Endothelial cell of umbilical vein (primary cell): ENCODE results near the gene LRRC56. TPM values are rescaled to one million over a fixed set of nuclear protein-coding genes. Genes with fewer than 3 reads are reported as not detected.

Source experiments
- BruUV-seq: library from RNA; stranded (reverse); fragments of 400-500 nt; replicated peaks from 2 replicates; lab custom pipeline; 2021; lab: Mats Ljungman, UMichigan
- CTCF ChIA-PET: fragments of 300-600, 350-600 bp; sonication (Branson Sonifier 250); formaldehyde crosslinking; loops from one replicate; lab custom pipeline; 2021; ENCODE audit warnings: antibody characterized with exemption, inconsistent platforms; lab: Charles Lee
- POLR2A ChIA-PET: fragments of 300-600, 350-600 bp; sonication (Branson Sonifier 250); formaldehyde crosslinking; loops from one replicate; lab custom pipeline; 2021; ENCODE audit warnings: antibody characterized with exemption, inconsistent platforms; lab: Charles Lee
- DNase-seq: peaks from one replicate; pipeline ENCODE4 v3.0.0-alpha.2; 2011; ENCODE audit warnings: low read depth, low spot score
- FAIRE-seq: peaks from 2 replicates; lab custom pipeline; 2011; peaks lifted over from hg19 to GRCh38; lab: Jason Lieb, UNC
- H2AFZ ChIP-seq: 2 replicates; pipeline ENCODE4 v1.6.0; 2012; ENCODE audit warnings: low read depth, low read length, control low read depth, inconsistent platforms
- H3K27ac ChIP-seq: 2 replicates; pipeline ENCODE4 v1.5.1; 2011; ENCODE audit warnings: low read depth, mild to moderate bottlenecking, control low read depth, low read length, moderate library complexity; ENCODE audit not compliant: insufficient read depth
- H3K27me3 ChIP-seq, 2 experiments: 2 replicates each; pipeline versions ENCODE4 v1.6.0 to v1.6.1; 2011; ENCODE audit warnings: low read length in 2 of 2, mixed read lengths in 1 of 2; ENCODE audit not compliant: control insufficient read depth in 2 of 2, insufficient read depth in 2 of 2
- H3K36me3 ChIP-seq, 2 experiments: 2 replicates in 1 of 2; 3 replicates in 1 of 2; pipeline ENCODE4 v1.5.1; 2011; ENCODE audit warnings: low read length in 2 of 2, mild to moderate bottlenecking in 1 of 2, moderate library complexity in 1 of 2; ENCODE audit not compliant: control insufficient read depth in 2 of 2, insufficient read depth in 2 of 2; ENCODE audit errors: extremely low read depth in 1 of 2
- H3K4me1 ChIP-seq: 3 replicates; pipeline ENCODE4 v1.5.1; 2011; ENCODE audit warnings: mild to moderate bottlenecking, low read length; ENCODE audit not compliant: control insufficient read depth, insufficient read depth; ENCODE audit errors: extremely low read depth
- H3K4me2 ChIP-seq: 2 replicates; pipeline ENCODE4 v1.6.1; 2011; ENCODE audit warnings: low read length, control low read depth, mixed read lengths; ENCODE audit not compliant: insufficient read depth
- H3K4me3 ChIP-seq, 3 experiments: fragments of 200-600 bp in 1 of 3; sonication (generic), shearing (Covaris generic) in 1 of 3; replicated peaks in 1 of 3; 2 replicates each; pipeline ENCODE4 v1.5.1; 2011 to 2016; ENCODE audit warnings: control low read depth in 3 of 3, low read length in 3 of 3, mild to moderate bottlenecking in 2 of 3, inconsistent platforms in 1 of 3, low read depth in 1 of 3, moderate library complexity in 1 of 3; ENCODE audit not compliant: insufficient read depth in 1 of 3
- H3K79me2 ChIP-seq: 2 replicates; pipeline ENCODE4 v1.6.0; 2012; ENCODE audit warnings: low read length, inconsistent platforms; ENCODE audit not compliant: control insufficient read depth, insufficient read depth
- H3K9ac ChIP-seq: replicated peaks from 2 replicates; pipeline ENCODE3; 2011; ENCODE audit warnings: low read length, control low read depth; ENCODE audit not compliant: insufficient read depth; ENCODE audit errors: extremely low read depth
- H3K9me1 ChIP-seq: replicated peaks from 3 replicates; pipeline ENCODE4 v1.6.0; 2011; ENCODE audit warnings: mild to moderate bottlenecking, low read length; ENCODE audit not compliant: control insufficient read depth, insufficient read depth; ENCODE audit errors: extremely low read depth
- H3K9me3 ChIP-seq: replicated peaks from 2 replicates; pipeline ENCODE4 v1.5.1; 2012; ENCODE audit warnings: low read length, inconsistent platforms; ENCODE audit not compliant: control insufficient read depth, insufficient read depth
- H4K20me1 ChIP-seq: replicated peaks from 2 replicates; pipeline ENCODE3; 2011; ENCODE audit warnings: mild to moderate bottlenecking, low read length; ENCODE audit not compliant: control insufficient read depth, insufficient read depth; ENCODE audit errors: extremely low read depth
- EZH2 ChIP-seq: IDR thresholded peaks from 2 replicates; pipeline ENCODE4 v1.6.1; 2012; ENCODE audit warnings: borderline replicate concordance, low read depth, mild to moderate bottlenecking, moderate library complexity, low read length, inconsistent platforms; ENCODE audit not compliant: severe bottlenecking
- FOS ChIP-seq: IDR thresholded peaks from 2 replicates; pipeline ENCODE4 v1.6.1; 2011; ENCODE audit warnings: mild to moderate bottlenecking, low read length, moderate library complexity, borderline replicate concordance; ENCODE audit not compliant: insufficient read depth
- GATA2 ChIP-seq: IDR thresholded peaks from 2 replicates; pipeline ENCODE4 v1.7.0; 2011; ENCODE audit warnings: low read depth, mild to moderate bottlenecking, moderate library complexity, mixed read lengths, low read length; ENCODE audit not compliant: insufficient read length, insufficient read depth
- JUN ChIP-seq: IDR thresholded peaks from 2 replicates; pipeline ENCODE4 v1.6.1; 2011; ENCODE audit warnings: borderline replicate concordance, low read depth; ENCODE audit not compliant: insufficient read length, insufficient read depth
- MAX ChIP-seq: IDR thresholded peaks from 2 replicates; pipeline ENCODE4 v1.6.1; 2011; ENCODE audit not compliant: insufficient read depth, insufficient read length
- MYC ChIP-seq: IDR thresholded peaks from one replicate; pipeline ENCODE4 v1.6.1; 2011; ENCODE audit warnings: mild to moderate bottlenecking, low read depth, low read length
- POLR2A ChIP-seq: IDR thresholded peaks from 2 replicates; pipeline ENCODE4 v1.6.1; 2012; ENCODE audit warnings: low read depth, mild to moderate bottlenecking, control low read depth, low read length
- POLR2AphosphoS5 ChIP-seq: IDR thresholded peaks from 2 replicates; pipeline ENCODE4 v1.6.1; 2012; ENCODE audit warnings: low read depth, mild to moderate bottlenecking, control low read depth, low read length, moderate library complexity; ENCODE audit not compliant: insufficient read depth
- dilution Hi-C: fragments of 300-500 bp; cut with MboI; formaldehyde crosslinking; loops from one replicate; pipeline ENCODE4 v1.15.0; 2019; ENCODE audit warnings: low sequenced_read_pairs; ENCODE audit not compliant: extremely low pct_ligation_motif_present
- intact Hi-C: fragments of 100-400 bp; cut with micrococcal nuclease; formaldehyde crosslinking; loops from one replicate; pipeline ENCODE4 v1.10.0; 2022
- polyA plus RNA-seq, 4 experiments: library from polyadenylated mRNA; depleted of rRNA in 3 of 4; stranded (reverse) in 3 of 4; unstranded in 1 of 4; fragments of >200 nt; gene quantifications; 2 replicates each; pipeline versions ENCODE4 v1.2.1 to v1.2.3, GENCODE V29; 2011 to 2012; ENCODE audit warnings: missing spikeins in 1 of 4
- total RNA-seq: library from RNA; stranded (reverse); gene quantifications from 2 replicates; pipeline ENCODE4 v1.2.3, GENCODE V29; 2021
- TF ChIP-seq, protein P1 (sequence below), 2 donors: IDR thresholded peaks; 1 replicate in 1 of 2; 2 replicates in 1 of 2; pipeline ENCODE4 v1.5.1; 2011; ENCODE audit warnings: low read length in 2 of 2, mild to moderate bottlenecking in 2 of 2, moderate library complexity in 2 of 2, control low read depth in 1 of 2, inconsistent platforms in 1 of 2, low read depth in 1 of 2; ENCODE audit not compliant: insufficient read depth in 1 of 2; ENCODE audit errors: extremely low read depth in 1 of 2

Gene LRRC56
- total and polyA plus RNA-seq, 2 donors (not counting 3 experiments of a cell fraction or from before 2014, with no cell fraction given) = 0.47 to 0.55 TPM

- Histone ChIP-seq H3K36me3 (peaks cover 3 to 46% of the 10 kb centered on the region in 2 experiments), H3K4me1 (peaks cover 22% of the 10 kb centered on the region), H2AFZ (no peak overlapping the region), H3K9me1 (no peaks in the 10 kb centered on the region), H3K27me3 (no peaks in the 10 kb centered on the region), H3K4me2 (no peak overlapping the region), H3K4me3 (no peak overlapping the region), H3K27ac (no peak overlapping the region), H4K20me1 (no peaks in the 10 kb centered on the region), H3K9me3 (no peaks in the 10 kb centered on the region), H3K9ac (no peak overlapping the region), H3K79me2 (peaks cover 17% of the 10 kb centered on the region)
- dilution Hi-C loops (no loop called here), intact Hi-C loops (no loop called here)
- CTCF ChIA-PET = interaction anchor here (1.0 kb wide), 1 partner anchor 32 kb away, joined by 3 read pairs; no protein-coding TSS in a partner anchor
- no peak for DNase-seq
- TF ChIP-seq EZH2 = no peak
- TF ChIP-seq, protein P1, sequence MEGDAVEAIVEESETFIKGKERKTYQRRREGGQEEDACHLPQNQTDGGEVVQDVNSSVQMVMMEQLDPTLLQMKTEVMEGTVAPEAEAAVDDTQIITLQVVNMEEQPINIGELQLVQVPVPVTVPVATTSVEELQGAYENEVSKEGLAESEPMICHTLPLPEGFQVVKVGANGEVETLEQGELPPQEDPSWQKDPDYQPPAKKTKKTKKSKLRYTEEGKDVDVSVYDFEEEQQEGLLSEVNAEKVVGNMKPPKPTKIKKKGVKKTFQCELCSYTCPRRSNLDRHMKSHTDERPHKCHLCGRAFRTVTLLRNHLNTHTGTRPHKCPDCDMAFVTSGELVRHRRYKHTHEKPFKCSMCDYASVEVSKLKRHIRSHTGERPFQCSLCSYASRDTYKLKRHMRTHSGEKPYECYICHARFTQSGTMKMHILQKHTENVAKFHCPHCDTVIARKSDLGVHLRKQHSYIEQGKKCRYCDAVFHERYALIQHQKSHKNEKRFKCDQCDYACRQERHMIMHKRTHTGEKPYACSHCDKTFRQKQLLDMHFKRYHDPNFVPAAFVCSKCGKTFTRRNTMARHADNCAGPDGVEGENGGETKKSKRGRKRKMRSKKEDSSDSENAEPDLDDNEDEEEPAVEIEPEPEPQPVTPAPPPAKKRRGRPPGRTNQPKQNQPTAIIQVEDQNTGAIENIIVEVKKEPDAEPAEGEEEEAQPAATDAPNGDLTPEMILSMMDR (IDR thresholded peaks at IDR 0.05; ENCODE audit: extremely low read depth in 1 of 2, insufficient read depth in 1 of 2, low read depth in 1 of 2, low read length in 2 of 2) = no peak
- TF ChIP-seq JUN = no peak
- TF ChIP-seq GATA2 = no peak
- no peak for TF ChIP-seq POLR2A
- no peak for TF ChIP-seq MAX
- TF ChIP-seq POLR2AphosphoS5 = no peak
- TF ChIP-seq MYC = no peak
- TF ChIP-seq FOS = no peak
- BruUV-seq = no TSS peak
- POLR2A ChIA-PET = no interaction called here
- FAIRE-seq = no peak
These were observed 36.2 kb upstream of the LRRC56 start for GRCh38 chr11:501001-501682.
